ENCODE results near the gene FBXO17.
A peak's percentile ranks its signal among the peaks of the same experiment; 100 is the strongest.
"Not testable (repeated sequence)": the region's sequence is repeated elsewhere in the genome, so short reads cannot be mapped to it uniquely, and the experiment has no call there.

Gene FBXO17

GRCh38 chr19:38978326-38978689 is 2.8 kb upstream of the FBXO17 start:
- DNase-seq, result no peak

- no peak for DNase-seq
Observed at GRCh38 chr19:38977445-38978325, 2.1 kb upstream of the FBXO17 start.

GRCh38 chr19:38975861-38976271 is 324 bp upstream of the FBXO17 start:
- DNase-seq, result no peak

- no peak for DNase-seq
Observed at GRCh38 chr19:38974624-38975213, 823 bp downstream of the FBXO17 start.

GRCh38 chr19:38971672-38972071 is 3.9 kb downstream of the FBXO17 start:
- DNase-seq, result no peak

GRCh38 chr19:38970664-38971532 is 4.6 kb downstream of the FBXO17 start:
- DNase-seq, result no peak

- DNase-seq, result not testable (repeated sequence)
Observed at GRCh38 chr19:38966149-38966548, 9.4 kb downstream of the FBXO17 start.

- DNase-seq, result no peak
Observed at GRCh38 chr19:38964738-38965137, 10.8 kb downstream of the FBXO17 start.

- DNase-seq, result no peak
Observed at GRCh38 chr19:38959618-38960017, 15.9 kb downstream of the FBXO17 start.

GRCh38 chr19:38958301-38958700 is 17.2 kb downstream of the FBXO17 start:
- DNase-seq, result no peak

- no peak for DNase-seq
Observed at GRCh38 chr19:38956264-38956663, 19.3 kb downstream of the FBXO17 start.

- no peak for DNase-seq
Observed at GRCh38 chr19:38953677-38954076, 21.9 kb downstream of the FBXO17 start.

- DNase-seq, result peak; percentile 40
Observed at GRCh38 chr19:38952395-38953165, 23.0 kb downstream of the FBXO17 start.

- DNase-seq, result no peak
Observed at GRCh38 chr19:38951187-38951586, 24.4 kb downstream of the FBXO17 start.

- peak; percentile 89 for DNase-seq
Observed at GRCh38 chr19:38949580-38950367, 25.8 kb downstream of the FBXO17 start.

- no peak for DNase-seq
Observed at GRCh38 chr19:38946229-38947010, 29.1 kb downstream of the FBXO17 start.

- no peak for DNase-seq
Observed at GRCh38 chr19:38945562-38946228, 29.8 kb downstream of the FBXO17 start.

- no peak for DNase-seq
Observed at GRCh38 chr19:38944981-38945506, 30.5 kb downstream of the FBXO17 start.

GRCh38 chr19:38942471-38943181 is 32.9 kb downstream of the FBXO17 start:
- DNase-seq, result no peak

All from NCI-H2029 (cell line).